NCI-H128 (cell line): ENCODE measurements around the gene ARID5A.
"Not testable (repeated sequence)": the region's sequence is repeated elsewhere in the genome, so short reads cannot be mapped to it uniquely, and the experiment has no call there.

Experiments
- DNase-seq: peaks from one replicate; lab custom pipeline; 2025; ENCODE audit not compliant: unreplicated experiment; lab: John Stamatoyannopoulos, UW

ARID5A gene, protein sequence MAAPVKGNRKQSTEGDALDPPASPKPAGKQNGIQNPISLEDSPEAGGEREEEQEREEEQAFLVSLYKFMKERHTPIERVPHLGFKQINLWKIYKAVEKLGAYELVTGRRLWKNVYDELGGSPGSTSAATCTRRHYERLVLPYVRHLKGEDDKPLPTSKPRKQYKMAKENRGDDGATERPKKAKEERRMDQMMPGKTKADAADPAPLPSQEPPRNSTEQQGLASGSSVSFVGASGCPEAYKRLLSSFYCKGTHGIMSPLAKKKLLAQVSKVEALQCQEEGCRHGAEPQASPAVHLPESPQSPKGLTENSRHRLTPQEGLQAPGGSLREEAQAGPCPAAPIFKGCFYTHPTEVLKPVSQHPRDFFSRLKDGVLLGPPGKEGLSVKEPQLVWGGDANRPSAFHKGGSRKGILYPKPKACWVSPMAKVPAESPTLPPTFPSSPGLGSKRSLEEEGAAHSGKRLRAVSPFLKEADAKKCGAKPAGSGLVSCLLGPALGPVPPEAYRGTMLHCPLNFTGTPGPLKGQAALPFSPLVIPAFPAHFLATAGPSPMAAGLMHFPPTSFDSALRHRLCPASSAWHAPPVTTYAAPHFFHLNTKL

GRCh38 chr2:96536445-96537065, at the start of gene ARID5A:
ARID5A (plus strand) TSS chr2:96536752; CDS start chr2:96536827, 75 bp downstream.
- peak; percentile 50 for DNase-seq

DNA sequence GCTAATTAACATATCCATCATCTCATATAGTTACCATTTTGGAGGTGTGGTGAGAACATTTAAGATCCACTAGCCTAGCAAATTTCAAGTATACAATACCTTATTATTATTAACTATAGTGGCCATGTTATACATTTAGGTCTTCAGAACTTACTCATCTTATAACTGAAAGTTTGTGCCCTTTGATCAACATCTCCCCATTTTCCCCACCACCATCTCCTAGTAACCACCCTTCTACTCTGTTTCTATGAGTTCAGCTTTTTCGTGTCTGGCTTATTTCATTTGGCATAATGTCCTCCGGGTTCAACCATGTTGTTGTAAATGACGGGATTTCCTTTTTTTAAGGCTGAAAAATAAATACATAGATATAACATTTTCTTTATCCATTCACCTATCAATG, 47.3 kb upstream of the ARID5A start:
- DNase-seq, result no peak

GRCh38 chr2:96489663-96490062, 46.9 kb upstream of the ARID5A start:
- no peak for DNase-seq

GRCh38 chr2:96491860-96492497, 44.6 kb upstream of the ARID5A start:
- DNase-seq, result no peak

GRCh38 chr2:96493072-96493471, 43.5 kb upstream of the ARID5A start:
- DNase-seq, result no peak

- no peak for DNase-seq
Measured at GRCh38 chr2:96494188-96494587, 42.4 kb upstream of the ARID5A start.

DNA sequence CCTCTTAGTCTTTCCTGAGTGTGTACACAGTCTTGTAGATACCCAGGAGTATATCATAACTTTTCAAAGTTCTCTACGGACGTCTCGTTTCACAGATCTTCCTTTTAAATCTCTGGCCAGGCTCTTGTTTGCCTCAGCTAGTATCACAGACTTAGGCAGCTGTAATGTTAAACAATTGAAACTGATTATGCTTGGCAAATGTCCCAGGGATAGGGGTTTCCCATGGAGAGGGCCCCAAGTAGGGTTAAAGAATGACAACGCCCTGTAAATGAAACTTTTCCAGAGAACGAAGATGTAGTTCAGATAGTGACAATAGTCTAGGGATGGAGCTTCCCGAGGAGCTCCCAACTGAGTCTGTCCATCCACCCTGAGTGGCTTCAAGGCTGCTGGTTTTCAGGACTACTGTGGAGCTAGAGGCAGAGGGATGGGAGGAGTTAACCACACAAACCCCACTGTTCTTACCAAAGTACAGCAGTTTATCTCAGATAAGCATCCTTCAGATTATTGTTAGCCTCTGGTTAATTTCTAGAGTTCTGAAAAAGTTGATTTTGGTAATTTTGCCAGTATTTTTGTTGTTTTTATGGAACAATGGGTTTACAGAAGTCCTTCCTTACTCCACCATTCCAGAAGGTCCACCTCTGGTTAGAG, 40.4 kb upstream of the ARID5A start:
- DNase-seq, result no peak

DNA sequence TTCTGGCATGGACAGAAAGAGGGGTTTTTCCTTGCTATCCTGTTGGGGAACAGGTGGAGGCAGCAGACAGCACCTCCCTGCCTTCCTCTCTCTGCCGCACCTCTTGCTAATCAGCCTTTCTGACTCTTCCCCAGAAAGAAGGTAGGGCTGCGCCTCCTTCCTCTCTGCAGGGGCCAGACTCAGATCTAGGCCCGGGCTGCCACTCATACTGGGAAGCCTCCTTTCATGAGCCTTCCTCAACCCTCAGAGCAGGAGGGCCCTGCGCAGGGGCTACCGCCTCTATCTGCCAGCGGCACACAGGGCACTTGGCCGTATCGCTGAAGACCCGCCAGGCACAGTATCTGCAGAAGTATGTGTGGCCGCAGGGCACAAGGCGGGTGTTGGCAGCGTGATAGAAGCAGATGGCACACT, 38.5 kb upstream of the ARID5A start:
- DNase-seq, result no peak

- not testable (repeated sequence) for DNase-seq
Measured at GRCh38 chr2:96498611-96499010, 37.9 kb upstream of the ARID5A start.

DNA sequence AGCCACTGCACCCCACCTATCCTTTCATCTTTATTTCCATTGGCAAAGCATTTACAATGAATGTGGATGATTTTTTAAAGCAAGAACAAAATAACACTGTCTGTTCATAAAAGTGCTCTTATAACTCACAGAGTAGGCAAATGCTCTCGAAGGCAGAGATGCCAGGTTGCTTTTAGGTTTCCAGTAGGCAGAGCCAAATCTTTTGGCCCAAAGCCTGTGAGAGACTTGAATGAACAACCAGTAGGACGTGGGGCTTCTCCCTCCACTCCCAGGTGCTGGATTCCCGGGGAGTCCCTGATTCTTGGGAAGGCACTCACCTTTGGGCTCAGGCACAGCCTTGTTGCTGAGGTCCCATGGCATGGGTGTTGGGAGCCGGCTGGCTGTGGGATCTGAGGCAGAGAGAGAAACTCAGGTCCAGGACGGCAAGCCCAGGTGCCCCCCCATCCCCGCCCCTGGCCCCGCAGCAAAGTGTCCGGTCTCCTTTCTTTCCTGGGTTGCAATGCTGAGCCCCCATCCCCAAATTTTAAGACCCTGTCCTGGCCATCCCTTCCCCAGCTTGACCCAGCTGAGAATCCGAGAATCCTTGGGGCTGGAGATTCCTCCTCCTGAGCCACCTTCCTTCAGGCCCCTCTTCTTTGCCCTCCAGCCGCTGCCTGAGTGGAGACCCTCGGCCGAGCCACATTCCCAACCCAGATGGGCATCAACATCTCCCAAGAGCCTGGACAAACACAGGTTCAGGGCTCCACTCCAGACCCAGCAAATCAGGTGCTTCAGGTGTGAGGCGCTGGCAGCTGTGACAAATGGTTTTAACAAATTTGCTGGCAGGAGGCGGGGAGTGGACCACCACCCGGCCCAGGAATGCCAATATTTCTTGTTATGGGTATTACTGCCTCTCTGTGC, 37.2 kb upstream of the ARID5A start:
- DNase-seq, result no peak

DNA sequence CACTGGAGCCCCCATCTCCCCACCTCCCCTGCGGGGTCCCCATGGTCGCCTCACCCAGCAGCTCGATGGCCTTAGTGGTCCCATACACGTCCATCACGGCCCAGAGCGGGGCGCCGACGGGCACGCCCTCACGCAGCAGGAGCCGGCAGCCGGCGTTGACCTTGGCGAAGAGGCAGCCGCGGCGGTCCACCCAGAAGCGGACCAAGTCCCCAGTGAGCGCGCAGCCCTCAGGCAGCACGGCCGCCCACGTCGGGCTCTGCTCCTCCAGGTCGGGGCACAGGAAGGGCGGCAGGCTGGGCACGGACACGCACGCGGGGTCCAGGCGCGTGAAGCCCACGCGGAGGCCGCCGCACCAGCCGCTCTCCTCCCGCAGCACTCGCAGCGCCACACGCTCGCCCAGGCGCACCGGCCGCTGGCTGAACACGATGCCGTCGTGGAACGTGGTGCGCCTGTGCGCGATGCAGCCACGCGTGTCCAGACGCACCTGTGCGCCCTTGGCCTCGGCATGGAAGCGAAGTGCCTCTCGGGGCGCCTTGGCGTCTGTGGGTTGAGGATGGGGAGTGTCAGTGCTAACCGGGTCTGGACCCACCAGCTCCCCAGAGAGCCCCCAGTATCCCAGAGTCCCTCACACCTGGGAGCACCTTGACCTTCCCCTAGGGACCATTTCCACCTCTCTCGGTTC, 36.0 kb upstream of the ARID5A start:
- DNase-seq, result no peak

GRCh38 chr2:96501471-96501874, 35.1 kb upstream of the ARID5A start:
- no peak for DNase-seq

DNA sequence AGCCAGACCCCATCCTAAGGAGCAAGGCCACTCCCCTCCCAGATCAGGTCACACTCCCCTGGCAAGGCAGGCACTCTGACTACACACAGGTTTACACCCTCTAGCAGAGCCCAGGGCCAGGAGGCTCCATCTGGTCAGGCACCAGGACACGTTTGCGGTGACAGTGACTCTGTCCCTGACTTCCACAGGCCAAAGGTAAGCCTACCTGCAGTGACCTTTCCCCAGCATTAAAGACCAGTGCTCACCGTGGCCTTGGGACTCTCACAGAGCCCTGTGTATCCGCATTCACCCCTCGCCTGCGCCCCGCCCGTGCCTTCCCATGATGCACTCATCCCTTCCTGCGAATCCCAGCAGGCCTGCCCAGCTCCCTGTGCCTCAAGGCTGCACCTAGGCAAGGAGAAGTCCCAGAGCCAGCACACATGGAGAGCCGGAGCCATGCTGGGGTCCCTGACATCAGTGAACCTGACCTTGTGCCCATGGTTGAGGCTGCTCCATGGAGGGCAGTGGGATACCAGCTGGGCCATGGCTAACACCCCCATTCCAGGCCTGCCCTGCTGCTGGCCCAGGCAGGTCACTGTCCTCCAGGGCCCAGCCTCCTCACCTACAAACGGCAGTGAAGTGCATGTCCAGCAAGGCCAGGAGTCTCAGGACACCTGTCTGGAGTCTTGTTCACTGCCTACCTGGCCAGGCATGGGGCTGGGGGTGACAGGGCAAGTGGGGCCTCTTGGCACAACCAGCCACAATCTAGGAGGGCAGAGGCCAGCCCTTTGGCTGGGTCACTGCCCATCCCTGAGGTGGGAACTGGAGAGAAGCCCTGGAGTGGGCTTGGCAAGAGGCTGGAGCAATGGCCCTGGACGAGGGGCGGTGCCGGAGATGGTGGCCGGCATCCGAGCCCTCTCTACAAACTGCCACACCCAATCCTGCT, 34.4 kb upstream of the ARID5A start:
- DNase-seq, result no peak

DNA sequence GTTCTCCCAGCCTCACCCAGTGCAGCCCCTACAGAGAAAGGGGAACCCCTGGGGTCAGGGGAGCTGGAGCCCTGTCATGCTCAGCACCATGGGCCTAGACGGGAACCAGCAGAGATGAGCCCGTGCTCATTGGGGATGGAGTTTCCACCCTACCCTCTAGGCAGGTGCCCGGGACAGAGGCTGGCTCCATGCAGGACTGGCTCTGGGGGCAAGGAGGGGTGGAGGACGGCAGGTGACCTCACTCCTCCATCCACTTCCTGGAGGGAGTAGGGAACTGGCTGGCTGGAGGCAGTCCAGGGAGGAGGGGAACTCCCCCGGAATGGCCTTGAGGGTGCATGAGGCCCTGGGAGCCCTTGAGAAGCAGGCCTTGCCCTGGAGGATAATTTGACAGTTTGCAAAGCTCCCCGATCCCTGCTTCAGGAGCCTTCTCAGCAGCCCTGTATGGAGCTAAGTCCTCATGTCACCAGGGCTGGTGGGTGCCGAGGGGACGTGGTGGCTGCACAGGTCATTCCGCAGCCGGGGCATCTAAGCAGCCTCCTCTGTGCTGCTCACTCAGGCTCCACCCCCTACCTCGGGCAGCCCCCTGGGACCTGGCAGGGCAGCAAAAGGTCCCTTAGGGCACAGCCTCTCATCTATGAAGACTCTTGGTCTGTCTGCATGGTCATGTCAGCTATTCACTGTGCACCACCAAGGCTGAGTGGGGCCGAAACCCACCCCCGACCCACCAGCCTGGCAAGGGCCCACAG, 33.5 kb upstream of the ARID5A start:
- DNase-seq, result no peak

GRCh38 chr2:96503637-96504243, 32.8 kb upstream of the ARID5A start:
- DNase-seq, result no peak

- DNase-seq, result no peak
Measured at GRCh38 chr2:96505231-96505889, 31.2 kb upstream of the ARID5A start, which contains the start of gene NEURL3. NEURL3 (minus strand) TSS chr2:96505357; CDS start chr2:96505286, 71 bp downstream.
